Measurements from ENCODE around the gene CCNY. TPM values are rescaled to one million over a fixed set of nuclear protein-coding genes. Genes with fewer than 3 reads are reported as not detected.

CCNY gene
- total RNA-seq, 1 experiment from 2014 or later: 28.4 TPM

DNA sequence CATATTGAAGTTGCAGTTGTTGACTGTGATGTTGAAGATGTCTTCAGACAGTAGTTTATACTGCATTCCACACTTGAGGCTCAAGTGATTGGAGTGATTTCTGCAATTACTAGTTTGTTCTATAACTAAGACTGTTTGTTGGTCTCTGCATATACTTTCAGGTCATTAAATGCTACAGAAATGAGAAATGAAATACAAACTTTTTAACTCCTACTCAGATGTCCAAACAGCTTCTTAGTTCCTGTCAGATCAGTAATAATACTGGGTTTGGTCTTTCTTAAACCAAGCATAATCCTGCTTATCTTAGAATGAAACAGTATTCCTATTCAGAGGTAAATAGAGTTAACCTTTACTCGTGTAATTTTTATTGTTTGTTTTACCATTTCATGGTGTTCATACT lies 115.9 kb downstream of the CCNY start:
- no peak for DNase-seq (ENCODE audit: low spot score)

GRCh38 chr10:35452847-35453246 lies 116.5 kb downstream of the CCNY start:
- DNase-seq (ENCODE audit: low spot score): no peak

DNA sequence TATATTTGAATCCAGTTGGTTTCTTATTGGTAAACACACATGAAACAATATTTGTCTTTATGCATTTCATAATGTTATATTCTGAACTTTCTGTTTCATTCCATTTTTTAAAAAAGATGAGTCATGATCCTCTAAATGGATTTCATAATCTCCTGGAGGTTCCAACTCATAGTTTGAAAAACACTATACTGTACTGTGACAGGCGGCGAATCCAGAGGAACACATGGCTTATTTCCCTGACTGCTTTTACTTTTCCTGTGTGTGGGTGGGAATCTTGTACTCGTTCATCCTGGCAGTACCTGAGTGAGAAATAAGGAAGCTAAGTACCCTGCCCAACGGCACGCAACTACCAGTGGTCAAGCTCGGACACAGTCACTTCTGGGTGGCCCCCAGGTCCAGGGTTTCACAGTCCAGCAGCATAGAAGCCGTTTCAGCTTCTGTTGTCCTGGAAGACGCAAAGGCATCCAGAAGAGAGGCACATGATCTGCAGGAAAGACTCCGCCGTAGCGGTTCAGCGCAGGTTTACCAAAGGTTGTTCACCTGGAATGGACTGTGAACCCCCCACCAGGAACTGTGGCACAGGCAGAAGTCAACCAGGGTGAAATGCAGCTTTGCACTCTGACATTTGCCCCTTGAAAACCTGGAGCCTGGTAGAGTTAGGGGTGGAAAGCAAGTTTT lies 117.7 kb downstream of the CCNY start:
- DNase-seq (ENCODE audit: low spot score): no peak

DNA sequence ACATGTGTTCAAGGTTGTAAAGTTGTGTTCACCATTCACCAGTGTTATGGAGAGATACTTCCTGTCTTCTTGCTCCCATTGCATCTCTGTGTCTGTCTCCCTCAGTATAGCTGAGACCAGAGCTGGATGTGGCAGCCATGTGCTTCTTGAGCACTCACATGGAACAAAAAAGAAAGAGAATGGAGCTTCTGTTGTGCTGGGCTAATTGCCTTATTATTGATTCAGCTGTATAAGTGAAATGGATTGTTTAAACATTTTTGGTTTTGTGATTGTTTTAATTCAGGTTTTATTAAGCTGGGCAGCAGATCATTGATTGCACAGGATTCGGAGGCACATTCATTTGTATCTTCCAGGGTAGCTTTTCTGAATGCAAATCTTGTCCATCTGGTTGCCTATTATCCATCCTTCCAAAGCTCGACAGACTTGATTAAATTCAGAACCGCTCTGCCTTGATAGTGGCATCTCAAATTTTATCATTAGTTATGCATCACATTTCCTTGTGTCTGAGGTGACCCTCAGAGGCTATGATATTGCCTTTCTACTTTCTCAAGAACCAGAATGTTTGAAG lies 119.9 kb downstream of the CCNY start:
- DNase-seq (ENCODE audit: low spot score): no peak

DNA sequence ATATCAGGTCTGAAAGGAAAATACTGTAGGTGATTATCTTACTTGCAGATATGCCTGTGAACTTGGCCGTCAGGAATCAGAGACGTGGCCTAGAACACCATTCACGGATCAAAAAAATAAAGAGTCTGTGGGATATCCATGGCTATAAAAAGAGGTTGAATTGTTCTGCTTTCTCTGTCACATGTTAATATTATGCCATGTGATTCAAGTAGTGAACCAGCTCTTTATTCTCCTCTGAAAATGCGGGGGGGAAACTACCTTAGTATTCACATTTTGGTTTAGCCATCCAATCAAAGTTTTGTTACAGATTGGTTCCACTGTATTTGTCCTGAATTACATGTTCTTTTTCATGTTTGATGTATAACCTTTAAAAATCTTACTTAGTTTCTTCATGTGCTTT lies 120.5 kb downstream of the CCNY start:
- no peak for DNase-seq (ENCODE audit: low spot score)

GRCh38 chr10:35458500-35459448 lies 122.5 kb downstream of the CCNY start:
- DNase-seq (ENCODE audit: low spot score): no peak

- DNase-seq (ENCODE audit: low spot score): no peak
These were observed 123.1 kb downstream of the CCNY start for GRCh38 chr10:35459449-35459847.

DNA sequence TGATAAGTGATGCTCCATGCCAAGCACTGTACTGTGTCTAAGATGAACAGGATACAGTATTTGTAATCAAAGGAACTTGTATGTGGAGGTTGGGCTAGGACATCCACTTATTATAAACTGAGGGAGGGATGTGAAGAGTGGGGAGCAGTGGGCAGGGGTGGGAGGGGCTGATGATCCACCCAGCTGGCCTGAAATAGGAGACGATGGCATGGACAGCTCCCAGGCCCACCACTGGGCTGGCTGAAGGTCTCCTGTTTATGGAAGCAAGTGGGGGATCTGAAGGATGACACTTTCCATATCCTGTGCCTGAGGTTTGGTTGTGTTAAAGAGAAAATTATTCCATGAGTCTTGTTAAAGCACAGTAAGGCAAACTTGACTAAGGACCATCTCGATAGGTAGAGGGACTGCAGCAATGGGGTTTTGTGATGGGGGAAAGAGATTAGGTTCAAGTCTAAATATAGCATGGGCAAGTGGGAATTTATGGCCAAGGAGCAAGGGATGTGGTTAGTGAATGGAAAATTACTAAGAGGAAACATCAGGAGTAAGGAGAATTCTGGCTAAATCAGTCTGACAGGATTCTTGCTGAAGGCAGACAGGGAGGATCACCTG lies 124.6 kb downstream of the CCNY start:
- no peak for DNase-seq (ENCODE audit: low spot score)

DNA sequence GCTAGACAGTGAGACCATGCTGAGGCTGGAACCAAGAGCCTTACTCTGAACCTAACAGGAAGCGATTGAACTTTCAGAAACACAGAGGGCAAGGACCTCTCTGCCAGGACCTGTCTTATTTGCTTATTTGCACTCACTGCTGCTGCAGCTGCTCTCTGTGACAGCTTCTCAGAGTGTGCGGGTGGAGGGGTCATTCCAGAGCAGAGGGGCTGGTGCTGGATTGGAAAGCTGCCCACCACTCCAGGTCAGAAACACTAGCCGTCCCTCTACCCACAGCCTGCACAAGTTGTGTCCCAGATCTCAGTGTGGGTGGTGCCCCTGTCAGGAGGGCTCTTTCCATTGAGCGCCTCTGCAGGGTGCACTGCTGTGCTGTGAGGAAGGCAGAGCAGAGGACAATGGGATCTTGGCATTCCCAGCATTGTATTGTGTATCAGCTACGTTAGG lies 126.2 kb downstream of the CCNY start:
- no peak for DNase-seq (ENCODE audit: low spot score)

DNA sequence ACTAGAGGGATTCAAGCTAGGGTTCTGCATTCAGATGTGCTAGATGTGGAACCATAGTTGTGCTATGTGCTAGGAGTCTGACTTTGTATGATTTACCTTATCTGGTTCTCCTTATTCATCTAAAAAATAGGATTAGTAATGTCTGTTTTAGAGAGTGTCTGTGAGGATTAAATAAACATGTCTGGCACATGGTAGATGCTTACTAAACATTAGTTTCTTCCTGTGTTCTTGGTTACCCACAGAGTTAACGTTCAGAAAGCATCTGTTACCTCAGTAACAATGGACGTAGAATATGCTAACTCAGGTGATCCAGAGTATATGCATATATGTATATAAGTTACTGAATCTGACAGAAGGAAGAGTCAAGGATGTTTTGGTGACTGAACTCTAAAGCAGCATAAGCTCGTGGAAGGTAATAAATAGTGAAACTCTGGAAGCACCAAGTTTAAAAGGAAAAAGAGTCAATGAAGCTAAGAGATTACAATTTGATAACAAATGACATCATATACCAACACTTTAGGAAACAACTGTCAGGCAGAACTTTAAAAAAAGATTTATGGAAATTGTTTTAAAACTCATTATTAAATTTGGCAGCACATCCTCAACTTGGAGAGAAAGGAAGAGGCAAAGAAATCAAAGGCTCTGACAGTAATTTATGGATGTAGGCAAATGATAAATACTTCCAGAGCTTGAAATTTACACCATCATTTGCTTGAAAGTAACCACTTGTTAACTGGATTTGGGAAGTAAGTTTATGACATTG lies 127.0 kb downstream of the CCNY start:
- no peak for DNase-seq (ENCODE audit: low spot score)

DNA sequence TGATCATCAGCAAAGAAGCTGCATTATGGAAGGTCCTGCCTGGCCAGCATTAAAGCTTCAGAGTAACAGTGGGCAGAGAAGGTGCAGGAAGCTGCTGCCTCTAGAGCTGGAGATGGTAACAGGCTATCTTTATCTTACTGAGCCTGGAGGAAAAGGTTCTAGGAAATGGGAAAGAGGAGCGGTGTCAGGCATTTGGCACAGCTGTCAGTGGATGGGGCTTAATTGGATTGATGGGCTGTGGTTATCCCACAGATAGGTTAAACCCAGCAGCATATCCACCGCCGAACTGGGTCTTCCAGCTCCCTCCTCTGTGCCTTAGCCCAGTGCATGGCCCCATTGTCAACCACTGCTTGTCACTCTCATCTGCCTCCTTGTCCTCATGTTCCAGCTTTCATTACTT lies 127.6 kb downstream of the CCNY start:
- DNase-seq (ENCODE audit: low spot score): no peak

- DNase-seq (ENCODE audit: low spot score): no peak
These were observed 128.6 kb downstream of the CCNY start for GRCh38 chr10:35464825-35465456.

DNA sequence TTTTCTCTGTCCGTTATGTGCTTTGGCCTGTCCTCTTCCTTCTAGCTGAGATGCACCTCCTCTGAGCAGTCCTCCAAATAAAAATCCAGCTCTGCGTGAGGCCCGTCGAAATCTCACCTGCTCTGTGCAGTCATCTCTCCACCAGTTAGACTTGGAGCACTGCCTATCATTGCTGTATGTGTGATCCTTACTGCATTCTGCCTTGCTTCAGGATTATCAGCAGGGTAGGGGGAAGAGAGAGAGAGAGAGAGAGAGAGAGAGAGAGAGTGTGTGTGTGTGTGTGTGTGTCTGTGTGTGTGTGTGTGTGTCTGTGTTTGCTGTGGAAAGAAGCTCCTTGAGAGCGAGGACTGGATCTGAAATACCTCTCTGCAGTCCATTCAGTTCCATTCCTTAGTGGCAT lies 129.4 kb downstream of the CCNY start:
- no peak for DNase-seq (ENCODE audit: low spot score)

- no peak for DNase-seq (ENCODE audit: low spot score)
These were observed 129.9 kb downstream of the CCNY start for GRCh38 chr10:35466170-35466569.

GRCh38 chr10:35466661-35467060 lies 130.4 kb downstream of the CCNY start:
- DNase-seq (ENCODE audit: low spot score): no peak

DNA sequence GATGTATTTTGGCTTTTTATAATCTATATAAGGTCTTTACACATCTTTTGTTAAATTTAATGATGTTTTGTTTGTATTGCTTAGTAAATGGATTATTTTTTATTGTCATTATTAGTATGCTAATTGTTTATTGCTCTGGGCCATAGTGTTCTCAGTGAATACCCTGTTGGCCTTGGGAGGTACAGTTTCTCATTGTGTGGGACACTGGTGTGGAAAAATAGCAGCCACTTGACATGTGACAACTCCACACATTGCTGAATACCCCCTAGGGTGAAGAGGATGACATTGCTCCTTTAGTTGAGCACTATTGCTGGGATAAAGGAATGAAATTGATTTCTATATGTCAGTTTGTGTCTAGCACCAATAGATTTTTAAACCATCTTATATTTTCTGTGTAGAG lies 130.9 kb downstream of the CCNY start:
- DNase-seq (ENCODE audit: low spot score): no peak

- no peak for DNase-seq (ENCODE audit: low spot score)
These were observed 134.1 kb downstream of the CCNY start for GRCh38 chr10:35470248-35470924.

DNA sequence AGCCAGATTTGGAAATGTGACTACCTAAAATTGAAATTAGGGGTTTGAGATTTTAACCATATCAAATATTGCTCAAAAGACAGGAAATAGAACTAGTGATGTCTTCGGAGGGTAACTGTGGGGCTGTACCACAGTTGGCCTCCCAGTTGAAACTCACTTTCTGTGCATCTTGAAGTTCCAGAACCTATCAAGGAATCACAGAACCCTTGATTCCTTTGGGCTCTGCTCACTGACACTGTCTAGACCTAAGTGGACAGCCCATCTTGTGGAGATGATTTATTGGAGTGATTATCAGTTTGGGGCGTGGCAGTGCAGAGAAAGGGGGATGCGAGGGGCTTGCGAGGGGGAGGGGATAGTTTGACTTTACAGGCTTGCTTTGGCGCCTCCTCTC lies 134.6 kb downstream of the CCNY start:
- no peak for DNase-seq (ENCODE audit: low spot score)

- no peak for DNase-seq (ENCODE audit: low spot score)
These were observed 135.1 kb downstream of the CCNY start for GRCh38 chr10:35471435-35471834.

- DNase-seq (ENCODE audit: low spot score): peak; percentile 9
These were observed 143.8 kb downstream of the CCNY start for GRCh38 chr10:35480142-35480541.
